ENCODE data around the gene SAMSN1. TPM values are rescaled to one million over a fixed set of nuclear protein-coding genes. Genes with fewer than 3 reads are reported as not detected.
A peak's percentile ranks its signal among the peaks of the same experiment; 100 is the strongest.

SAMSN1 gene
- total and polyA plus RNA-seq, 2 of the 8 experiments (the other 6 are each of a cell fraction or from before 2014, with no cell fraction given) = 0.50 to 3.0 TPM

DNA sequence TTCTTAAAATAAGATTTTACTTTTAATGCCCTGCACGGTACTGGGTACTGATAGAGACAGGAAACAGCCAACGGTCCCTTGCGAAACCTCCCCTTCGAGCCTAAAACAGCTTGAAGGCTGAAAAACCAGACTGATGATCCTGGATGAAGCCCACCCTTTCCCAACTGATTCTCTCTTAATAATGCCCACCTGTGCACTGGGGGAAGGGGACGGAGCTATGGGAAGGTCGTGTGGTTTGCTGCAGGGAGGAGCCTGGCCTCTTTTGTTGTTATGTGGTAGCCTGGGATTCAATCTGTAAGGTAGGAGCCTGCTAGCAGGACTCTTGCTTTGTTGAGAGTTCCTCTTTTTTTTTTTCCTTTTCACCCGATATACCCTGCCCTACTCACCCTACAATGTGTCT, 25.6 kb downstream of the SAMSN1 start:
- H2AFZ ChIP-seq (ENCODE audit: low read length) = peak overlapping the region; percentile 93
- WGBS, 2 experiments (ENCODE audit: extremely low coverage in 1 of 2, insufficient coverage in 1 of 2, insufficient read length in 1 of 2, insufficient replicate concordance in 2 of 2, low coverage in 1 of 2, low lambda C conversion rate in 2 of 2, missing lambda C conversion rate in 1 of 2) = 66% methylated on average over 7 of the region's 7 CpGs; no CpG with 5 or more reads in 1 of the 2 experiments
- H3K4me2 ChIP-seq (ENCODE audit: insufficient read depth in 1 of 2, low read depth in 2 of 2, low read length in 2 of 2) = peak overlapping the region in 1 of 2 experiments; percentile 40; a peak in 1 of 4 replicates
- H4K91ac ChIP-seq (replicated peaks; ENCODE audit: insufficient read length, low read length) = peak overlapping the region; percentile 22
- H3K9me3 ChIP-seq (ENCODE audit: insufficient read depth in 2 of 2, low read depth in 1 of 2, low read length in 1 of 2) = no peaks in the 10 kb centered on the region
- no peaks in the 10 kb centered on the region for H3K27me3 ChIP-seq (replicated peaks in 1 of 4; ENCODE audit: control insufficient read depth in 3 of 4, extremely low read depth in 1 of 4, insufficient read depth in 3 of 4, low read length in 3 of 4)
- no peak overlapping the region for H2BK120ac ChIP-seq (replicated peaks; ENCODE audit: low read depth, low read length)
- H4K20me1 ChIP-seq (replicated peaks in 1 of 2; ENCODE audit: control insufficient read depth in 1 of 2, insufficient read depth in 2 of 2, low read length in 2 of 2) = no peaks in the 10 kb centered on the region
- no peak overlapping the region for H2AK5ac ChIP-seq (ENCODE audit: low read depth, low read length)
- no peak overlapping the region for H3K18ac ChIP-seq (ENCODE audit: extremely low read depth, low read length)
- H2BK20ac ChIP-seq (ENCODE audit: low read length) = no peak overlapping the region
- no peaks in the 10 kb centered on the region for H3K79me1 ChIP-seq (ENCODE audit: low read depth, low read length)
- H3K27ac ChIP-seq (ENCODE audit: low read depth, low read length) = no peak overlapping the region
- H3K4me1 ChIP-seq (replicated peaks in 1 of 4; ENCODE audit: control insufficient read depth in 3 of 4, insufficient read depth in 4 of 4, low read length in 3 of 4) = peaks cover 0 to 5% (median 2%) of the 10 kb centered on the region in 4 experiments; a peak in 2 of 7 replicates
- peak overlapping the region; percentile 17; the same call in 1 of the 2 replicates for H4K8ac ChIP-seq (ENCODE audit: extremely low read depth, insufficient read depth, low read length)
- no peak overlapping the region for H3K14ac ChIP-seq (ENCODE audit: insufficient read length)
- H3K4me3 ChIP-seq (ENCODE audit: extremely low read depth in 1 of 4, insufficient read depth in 2 of 4, low read depth in 3 of 4, low read length in 4 of 4) = no peak overlapping the region
- peak overlapping the region; percentile 52; the same call in 1 of the 2 replicates for H2BK12ac ChIP-seq (ENCODE audit: low read depth, low read length)
- H3K23me2 ChIP-seq (ENCODE audit: low read depth, low read length) = no peaks in the 10 kb centered on the region
- H4K5ac ChIP-seq (ENCODE audit: insufficient read length, low read depth, low read length) = no peak overlapping the region
- no peaks in the 10 kb centered on the region for H3K79me2 ChIP-seq (ENCODE audit: control insufficient read depth in 1 of 2, insufficient read depth in 2 of 2, low read length in 2 of 2)
- no peaks in the 10 kb centered on the region for H3K36me3 ChIP-seq (ENCODE audit: control insufficient read depth in 2 of 4, insufficient read depth in 4 of 4, low read length in 3 of 4)
- H3K23ac ChIP-seq (ENCODE audit: insufficient read length) = no peak overlapping the region
- no peak overlapping the region for H2BK15ac ChIP-seq (ENCODE audit: low read length)
- H3K56ac ChIP-seq (replicated peaks; ENCODE audit: insufficient read length, low read depth, low read length) = no peak overlapping the region
- ChIA-PET POLR2A (ENCODE audit: partially characterized antibody) (no interaction called here), CTCF (ENCODE audit: partially characterized antibody) (no interaction called here)
- DNase-seq (ENCODE audit: low read depth in 1 of 2, low spot score in 2 of 2) (no peak), FAIRE-seq (no peak)
- H3K4ac ChIP-seq (replicated peaks; ENCODE audit: insufficient read length, low read depth, low read length) = no peak overlapping the region
- H2BK5ac ChIP-seq (ENCODE audit: low read depth, low read length) = no peak overlapping the region
- H3K9ac ChIP-seq (replicated peaks in 1 of 4; ENCODE audit: extremely low read depth in 1 of 4, low read depth in 3 of 4, low read length in 3 of 4) = no peak overlapping the region; a peak in 1 of 7 replicates
- no peak for TF ChIP-seq JUN (IDR thresholded peaks at IDR 0.05; ENCODE audit: low read depth, low read length)
- TF ChIP-seq KDM5A (IDR thresholded peaks at IDR 0.05; ENCODE audit: low read length) = no peak
- no peak for TF ChIP-seq TAF1 (IDR thresholded peaks at IDR 0.05; ENCODE audit: low read depth, low read length)
- no peak for TF ChIP-seq SIX5 (IDR thresholded peaks at IDR 0.05; ENCODE audit: low read depth, low read length)
- TF ChIP-seq CREB1 (IDR thresholded peaks at IDR 0.05) = no peak
- TF ChIP-seq RFX5 (IDR thresholded peaks at IDR 0.05; ENCODE audit: borderline replicate concordance, low read depth, low read length) = no peak
- no peak for TF ChIP-seq CBX8 (IDR thresholded peaks at IDR 0.05; ENCODE audit: borderline replicate concordance, low read depth, low read length)
- TF ChIP-seq RXRA (IDR thresholded peaks at IDR 0.05; ENCODE audit: insufficient read depth, low read depth, low read length) = no peak
- TF ChIP-seq, protein P1, sequence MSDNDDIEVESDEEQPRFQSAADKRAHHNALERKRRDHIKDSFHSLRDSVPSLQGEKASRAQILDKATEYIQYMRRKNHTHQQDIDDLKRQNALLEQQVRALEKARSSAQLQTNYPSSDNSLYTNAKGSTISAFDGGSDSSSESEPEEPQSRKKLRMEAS (IDR thresholded peaks at IDR 0.05) = no peak
- TF ChIP-seq NANOG (IDR thresholded peaks at IDR 0.05; ENCODE audit: insufficient read depth, low read depth, low read length, poor library complexity, severe bottlenecking) = no peak
- TF ChIP-seq KDM1A (IDR thresholded peaks at IDR 0.05; ENCODE audit: borderline replicate concordance, low read length) = no peak
- no peak for TF ChIP-seq FOSL1 (IDR thresholded peaks at IDR 0.05; ENCODE audit: insufficient read depth, low read depth, low read length)
- no peak for TF ChIP-seq SUZ12 (IDR thresholded peaks at IDR 0.05; ENCODE audit: low read length)
- no peak for TF ChIP-seq JUND (IDR thresholded peaks at IDR 0.05; ENCODE audit: low read length)
- no peak for TF ChIP-seq BACH1 (IDR thresholded peaks at IDR 0.05; ENCODE audit: low read length)
- TF ChIP-seq NRF1 (IDR thresholded peaks at IDR 0.05; ENCODE audit: low read depth, low read length) = no peak

Measured in H1 (cell line).